HL-60 (cell line): ENCODE measurements around the gene STAM.

Experiments used
- DNase-seq, 2 experiments: peaks; one replicate each; pipeline ENCODE4 v3.0.0-alpha.2; 2010 to 2020; ENCODE audit warnings: low read depth in 1 of 2, low spot score in 1 of 2
- H3K27ac ChIP-seq: fragments of 250-450 bp; sonication (Bioruptor Pico); replicated peaks from 2 replicates; pipeline ENCODE4 v1.5.1; 2020; ENCODE audit warnings: mild to moderate bottlenecking, moderate library complexity
- H3K27me3 ChIP-seq: fragments of 250-450 bp; sonication (Bioruptor Pico); 2 replicates; pipeline ENCODE4 v1.5.1; 2021; ENCODE audit warnings: mild to moderate bottlenecking, moderate library complexity; ENCODE audit not compliant: insufficient read depth, poor library complexity, severe bottlenecking
- H3K4me3 ChIP-seq: replicated peaks from 2 replicates; pipeline ENCODE4 v1.5.1; 2011; ENCODE audit warnings: mild to moderate bottlenecking, control low read depth, low read length; ENCODE audit not compliant: insufficient read depth
- CTCF ChIP-seq: IDR thresholded peaks from one replicate; pipeline ENCODE4 v1.5.1; 2011; ENCODE audit warnings: low read length, control low read depth, inconsistent platforms; ENCODE audit not compliant: insufficient read depth
- GABPA ChIP-seq: IDR thresholded peaks from 2 replicates; pipeline ENCODE4 v1.6.1; 2012; ENCODE audit warnings: low read depth
- POLR2AphosphoS5 ChIP-seq: IDR thresholded peaks from 2 replicates; pipeline ENCODE4 v1.6.1; 2012; ENCODE audit warnings: low read depth
- REST ChIP-seq: IDR thresholded peaks from 2 replicates; pipeline ENCODE4 v1.6.1; 2012; ENCODE audit warnings: low read depth; ENCODE audit not compliant: insufficient replicate concordance
- SPI1 ChIP-seq: IDR thresholded peaks from 2 replicates; pipeline ENCODE4 v1.6.1; 2012; ENCODE audit warnings: low read depth, mild to moderate bottlenecking, borderline replicate concordance

Gene STAM

GRCh38 chr10:17673471-17674061 lies 29.6 kb downstream of the STAM start:
- Histone ChIP-seq H3K27ac (no peak overlapping the region), H3K4me3 (no peak overlapping the region), H3K27me3 (no peaks in the 10 kb centered on the region)
- DNase-seq, result no peak
- TF ChIP-seq SPI1 (no peak), CTCF (no peak), REST (no peak), GABPA (no peak), POLR2AphosphoS5 (no peak)

- no peak for TF ChIP-seq REST
- TF ChIP-seq SPI1, result no peak
- no peak for TF ChIP-seq POLR2AphosphoS5
- TF ChIP-seq GABPA, result no peak
- no peak for TF ChIP-seq CTCF
- DNase-seq, result no peak
- H3K4me3 ChIP-seq, result no peak overlapping the region
- H3K27ac ChIP-seq, result no peak overlapping the region
- H3K27me3 ChIP-seq, result no peaks in the 10 kb centered on the region
These were observed 30.6 kb downstream of the STAM start for GRCh38 chr10:17674566-17674965.

GRCh38 chr10:17675638-17676037 lies 31.7 kb downstream of the STAM start:
- Histone ChIP-seq H3K27me3 (no peaks in the 10 kb centered on the region), H3K4me3 (no peak overlapping the region), H3K27ac (no peak overlapping the region)
- TF ChIP-seq POLR2AphosphoS5 (no peak), SPI1 (no peak)
- DNase-seq, result no peak

GRCh38 chr10:17676919-17677318 lies 33.0 kb downstream of the STAM start:
- TF ChIP-seq SPI1 (no peak), REST (no peak), CTCF (no peak), POLR2AphosphoS5 (no peak), GABPA (no peak)
- Histone ChIP-seq H3K27ac (no peak overlapping the region), H3K4me3 (no peak overlapping the region), H3K27me3 (no peaks in the 10 kb centered on the region)
- DNase-seq, result no peak
